NOMO-1 (cell line): ENCODE results near the gene XPO5.

Source experiments
- DNase-seq, 2 experiments: peaks; one replicate each; lab custom pipeline; 2025; ENCODE audit not compliant: unreplicated experiment in 2 of 2; lab: John Stamatoyannopoulos, UW

The XPO5 gene

GRCh38 chr6:43520097-43520496, 55.7 kb downstream of the XPO5 start:
- DNase-seq: no peak

GRCh38 chr6:43517505-43518357, 58.1 kb downstream of the XPO5 start:
- peak; percentile 9 to 10 for DNase-seq

- DNase-seq: peak; percentile 90 to 95
These were observed 58.9 kb downstream of the XPO5 start, which contains the start of the genes POLR1C and YIPF3 for GRCh38 chr6:43516697-43517504. Gene POLR1C (plus strand): TSS chr6:43517089. CDS start chr6:43517110, 21 bp downstream. Gene YIPF3 (minus strand): TSS chr6:43516926. CDS start chr6:43516807, 119 bp downstream.

DNA sequence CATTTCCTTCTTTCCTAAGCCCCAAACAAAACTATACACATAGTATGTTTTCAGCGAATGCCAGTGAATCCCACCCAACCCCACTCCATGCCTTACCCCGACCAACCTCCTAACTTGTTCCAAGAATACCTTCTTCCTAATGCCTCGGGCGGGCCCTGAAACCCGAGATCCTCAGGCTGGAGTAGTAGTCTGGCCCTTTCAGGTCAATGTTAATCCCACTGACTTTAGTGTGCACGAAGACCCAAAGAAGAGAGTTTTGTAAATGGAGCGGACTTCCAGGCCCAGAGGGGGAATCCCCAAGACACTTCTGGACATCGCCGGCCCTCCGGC, 59.5 kb downstream of the XPO5 start:
- DNase-seq: no peak

DNA sequence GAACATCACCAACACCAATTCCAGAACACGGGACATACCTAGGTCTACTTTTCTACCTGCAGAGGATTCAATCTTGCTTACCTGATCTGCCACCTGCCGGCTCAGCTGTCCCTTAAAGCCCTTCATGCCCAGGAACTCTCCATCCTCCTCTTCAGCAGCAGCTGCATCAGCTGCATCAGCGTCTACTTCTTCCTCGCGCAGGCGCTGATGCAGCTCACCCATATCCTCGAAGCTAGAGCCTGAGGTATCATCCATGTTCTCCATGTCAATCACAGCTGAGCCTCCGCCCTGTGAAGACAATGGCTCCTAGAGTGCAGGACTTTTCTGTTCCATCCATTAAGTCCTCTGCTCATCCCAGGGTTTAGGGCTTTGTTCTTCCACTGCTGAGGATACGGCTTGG, 60.0 kb downstream of the XPO5 start:
- DNase-seq: no peak

DNA sequence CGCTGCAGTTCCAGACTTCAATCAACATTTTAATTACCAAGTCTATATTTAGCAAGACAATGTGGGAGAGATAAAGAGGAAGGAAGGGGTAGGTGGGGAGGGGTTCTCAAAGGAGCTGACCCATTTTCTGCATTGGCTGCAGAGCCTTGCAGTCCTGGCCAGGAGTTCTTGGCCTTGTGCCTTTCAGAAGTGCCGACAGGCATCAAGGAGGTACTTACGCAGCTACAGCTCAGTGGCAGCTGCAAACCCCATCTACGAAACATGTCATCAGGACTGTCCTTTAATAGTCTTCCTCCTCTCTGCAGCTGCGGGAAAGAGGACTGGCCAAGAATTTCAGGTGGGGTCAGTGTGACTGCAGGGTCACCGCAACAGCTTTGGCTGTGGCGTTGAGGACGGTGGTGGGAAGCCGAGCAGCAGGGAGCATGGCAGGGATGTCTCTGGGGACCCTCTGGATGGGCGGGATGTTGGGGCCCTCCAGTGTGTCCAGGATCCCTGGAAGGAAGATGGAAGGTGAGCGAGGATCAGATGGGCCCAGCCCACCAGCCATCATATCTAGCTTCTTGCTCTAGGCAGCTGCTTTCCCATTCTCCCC, 63.9 kb downstream of the XPO5 start:
- DNase-seq: no peak

DNA sequence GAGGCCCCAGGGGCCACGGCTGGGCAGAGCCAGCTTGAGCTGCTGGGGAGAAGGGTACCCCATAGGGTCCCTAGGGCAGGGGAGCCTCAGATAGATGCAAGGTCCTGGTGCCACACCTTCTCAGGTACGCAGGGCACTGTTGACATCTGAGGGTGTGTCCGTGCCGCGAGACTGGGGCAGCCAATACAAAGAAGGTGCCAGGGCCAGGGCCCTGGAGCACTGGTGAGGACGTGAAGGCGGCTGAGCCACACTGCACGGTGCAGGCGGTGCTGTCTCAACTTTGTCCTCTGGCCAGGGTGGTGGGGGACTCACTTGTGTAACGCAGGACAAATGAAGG, 65.0 kb downstream of the XPO5 start:
- no peak for DNase-seq

GRCh38 chr6:43509984-43510826, 65.6 kb downstream of the XPO5 start, which contains the start of gene LRRC73:
Gene LRRC73 (minus strand): TSS chr6:43510346. CDS start chr6:43509785, 561 bp downstream.
- DNase-seq: peak; percentile 54 to 55

DNA sequence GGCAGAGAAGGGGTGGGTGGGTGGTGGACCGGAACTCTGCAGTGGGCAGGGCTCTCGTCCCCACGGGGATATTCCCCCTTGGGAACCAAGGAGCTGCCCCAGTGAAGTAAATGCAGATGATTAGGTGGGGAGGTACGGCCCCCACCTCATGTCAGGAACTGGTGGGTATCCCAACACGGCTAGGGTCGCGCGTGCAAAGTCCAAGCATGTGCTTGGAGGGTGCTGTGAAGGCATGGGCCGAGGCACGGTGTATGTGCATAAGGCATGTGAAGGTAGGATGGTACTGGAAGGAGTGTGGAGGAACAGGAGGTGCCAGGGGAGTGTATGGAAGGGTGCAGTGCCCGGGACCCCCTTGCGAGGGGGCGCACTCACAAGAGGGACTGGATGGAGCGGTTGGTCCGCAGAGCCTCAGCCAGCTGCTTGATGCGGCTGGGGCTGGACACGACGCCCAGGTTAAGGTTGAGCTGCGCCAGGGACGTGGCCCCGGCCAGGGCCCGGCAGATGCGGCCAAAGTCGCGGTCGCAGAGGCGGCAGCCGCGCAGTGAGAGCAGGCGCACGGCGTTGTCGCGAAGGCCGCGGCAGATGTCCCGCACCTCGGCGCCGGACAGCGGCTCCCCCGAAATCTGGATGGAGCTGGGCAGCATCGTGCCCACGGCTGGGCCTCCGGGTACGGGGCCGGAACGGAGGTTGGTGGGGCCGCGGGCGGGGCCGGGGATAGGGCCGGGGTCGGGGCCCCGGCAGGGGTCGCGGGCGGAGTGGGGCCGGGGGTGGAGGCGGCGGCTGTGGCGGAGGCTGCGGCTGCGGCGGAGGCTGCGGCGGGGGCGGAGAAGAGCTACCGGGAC, 66.5 kb downstream of the XPO5 start:
- no peak for DNase-seq

- no peak for DNase-seq
These were observed 67.2 kb downstream of the XPO5 start for GRCh38 chr6:43508481-43509141.

DNA sequence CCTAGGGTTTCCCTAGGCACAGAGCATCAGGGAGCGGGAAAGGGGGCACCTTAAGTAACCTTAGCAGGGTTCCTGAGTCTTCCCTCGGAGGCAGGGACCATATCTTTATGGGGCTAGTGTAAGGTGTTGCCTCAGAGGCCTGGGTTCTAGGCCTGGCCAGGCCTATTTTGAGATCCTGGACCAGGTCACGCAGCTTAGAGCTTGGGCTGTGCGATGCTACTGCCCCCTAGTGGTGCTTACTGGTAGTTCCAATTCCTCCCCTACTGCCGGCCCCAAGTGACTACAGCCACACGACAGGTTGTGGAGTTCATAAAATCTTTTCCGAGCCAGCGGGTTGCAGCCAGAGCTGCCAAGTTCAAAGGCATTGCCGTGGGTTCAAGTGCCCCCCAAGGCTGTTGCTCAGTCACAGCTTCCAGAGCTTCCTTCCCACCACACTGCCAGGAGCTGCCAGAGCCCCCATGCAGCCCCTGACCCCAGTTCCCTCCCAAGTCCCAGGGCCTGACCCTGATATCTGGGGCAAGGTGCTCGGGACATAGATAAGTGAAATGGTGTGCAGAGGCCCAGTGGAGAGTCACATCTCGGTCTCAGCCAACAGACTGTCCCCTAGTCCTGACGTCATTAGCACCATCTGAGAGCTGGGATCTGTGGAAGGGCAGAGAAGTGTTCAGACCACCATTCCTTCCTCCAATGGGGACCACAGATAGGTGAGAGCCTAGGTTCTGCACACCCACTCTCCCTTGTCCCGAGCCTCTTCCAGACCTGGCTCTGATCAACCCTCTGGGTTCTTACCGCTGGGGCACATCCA, 69.0 kb downstream of the XPO5 start:
- peak; percentile 68 to 71 for DNase-seq

- no peak for DNase-seq
These were observed 69.7 kb downstream of the XPO5 start for GRCh38 chr6:43506171-43506570.

DNA sequence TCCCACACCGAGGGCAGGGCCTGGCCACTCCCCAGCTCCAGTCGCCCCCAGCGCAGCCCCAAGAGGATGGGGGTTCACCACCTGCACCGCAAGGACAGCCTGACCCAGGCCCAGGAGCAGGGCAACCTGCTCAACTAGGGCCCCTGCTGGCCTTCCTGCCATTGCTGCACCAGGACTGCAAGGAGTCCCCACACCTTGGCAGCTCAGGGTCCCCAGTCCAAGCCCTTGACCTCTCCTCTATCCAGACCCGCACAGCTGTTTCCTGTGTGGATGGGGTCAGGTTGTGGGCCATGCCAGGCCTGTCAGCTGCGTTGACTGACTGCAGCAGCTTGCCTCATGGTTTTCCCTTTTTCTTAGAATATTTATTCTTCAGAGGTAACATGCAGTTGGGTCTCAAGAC, 70.1 kb downstream of the XPO5 start:
- no peak for DNase-seq

GRCh38 chr6:43504756-43505593, 70.9 kb downstream of the XPO5 start:
- DNase-seq: no peak

DNA sequence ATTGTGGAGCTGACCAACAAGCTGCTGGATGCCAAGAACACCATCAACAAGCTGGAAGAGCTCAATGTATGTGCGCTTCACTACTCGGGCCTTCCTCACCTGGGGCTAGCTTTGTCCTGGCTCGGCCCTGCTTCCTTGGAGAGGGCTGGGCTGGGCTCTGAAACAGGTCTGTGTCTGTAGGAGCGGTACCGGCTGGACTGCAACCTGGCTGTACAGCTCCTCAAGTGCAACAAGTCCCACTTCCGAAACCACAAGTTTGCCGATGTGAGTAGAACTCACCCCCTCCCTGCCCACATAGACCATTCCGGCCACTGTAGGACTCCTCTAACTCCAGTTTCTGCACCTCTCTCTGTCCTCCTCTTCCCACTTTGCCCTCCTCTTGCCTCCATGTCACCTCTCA, 72.4 kb downstream of the XPO5 start:
- no peak for DNase-seq

GRCh38 chr6:43502666-43503065, 73.2 kb downstream of the XPO5 start:
- no peak for DNase-seq

GRCh38 chr6:43500921-43501320, 74.9 kb downstream of the XPO5 start:
- no peak for DNase-seq
